ENCODE data around the gene RHOA. TPM values are rescaled to one million over a fixed set of nuclear protein-coding genes. Genes with fewer than 3 reads are reported as not detected.

The RHOA gene
- total and polyA plus RNA-seq, 2 of the 13 experiments (the other 11 are each of a cell fraction or from before 2014, with no cell fraction given) = 131 to 177 TPM

DNA sequence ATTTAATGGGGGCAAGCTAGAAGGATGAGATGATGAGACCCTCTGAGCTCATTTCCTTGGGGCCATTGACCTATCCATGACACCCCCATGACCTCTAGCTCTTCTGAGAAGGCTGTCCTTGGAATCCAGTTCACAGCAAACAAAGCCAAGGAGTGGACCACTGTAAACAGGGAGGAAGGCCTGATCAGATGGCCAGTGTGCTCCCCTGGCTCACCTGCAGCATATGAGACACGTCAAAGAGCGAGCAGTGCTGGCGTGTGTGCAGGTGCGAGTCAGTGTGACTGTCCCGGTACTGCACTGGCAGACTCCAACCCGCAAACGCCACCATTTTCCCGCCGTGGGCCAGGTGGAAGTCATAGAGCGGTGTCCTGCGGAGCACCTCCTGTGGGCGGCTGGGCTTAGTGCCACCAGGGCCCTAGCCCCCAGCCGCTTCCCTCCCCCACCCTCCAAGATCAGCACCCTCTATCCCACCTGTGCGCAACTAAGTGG is 10.2 kb upstream of the RHOA start (continued):
- TF ChIP-seq NONO (IDR thresholded peaks at IDR 0.05) (no peak), NONO (CRISPR knock-in tag; conservative IDR thresholded peaks at IDR 0.05) (no peak), NPAS2 (CRISPR knock-in tag; IDR thresholded peaks at IDR 0.05; ENCODE audit: borderline replicate concordance) (no peak), NFYB (CRISPR knock-in tag; IDR thresholded peaks at IDR 0.05) (no peak), ZNF646 (CRISPR knock-in tag; IDR thresholded peaks at IDR 0.05) (no peak), ZBTB26 (CRISPR knock-in tag; IDR thresholded peaks at IDR 0.05; ENCODE audit: borderline replicate concordance) (no peak), FOXA3 (CRISPR knock-in tag; IDR thresholded peaks at IDR 0.05) (no peak; the same call in 1 of the 2 replicates), HOXD1 (CRISPR knock-in tag; IDR thresholded peaks at IDR 0.05) (0 out of 2 replicates have a peak, but pooled peaks have one; percentile 2), ZNF124 (CRISPR knock-in tag; IDR thresholded peaks at IDR 0.05) (no peak), ZNF639 (CRISPR knock-in tag; conservative IDR thresholded peaks at IDR 0.05) (no peak), ZNF121 (CRISPR knock-in tag; IDR thresholded peaks at IDR 0.05) (no peak)
- TF ChIP-seq, protein P1, sequence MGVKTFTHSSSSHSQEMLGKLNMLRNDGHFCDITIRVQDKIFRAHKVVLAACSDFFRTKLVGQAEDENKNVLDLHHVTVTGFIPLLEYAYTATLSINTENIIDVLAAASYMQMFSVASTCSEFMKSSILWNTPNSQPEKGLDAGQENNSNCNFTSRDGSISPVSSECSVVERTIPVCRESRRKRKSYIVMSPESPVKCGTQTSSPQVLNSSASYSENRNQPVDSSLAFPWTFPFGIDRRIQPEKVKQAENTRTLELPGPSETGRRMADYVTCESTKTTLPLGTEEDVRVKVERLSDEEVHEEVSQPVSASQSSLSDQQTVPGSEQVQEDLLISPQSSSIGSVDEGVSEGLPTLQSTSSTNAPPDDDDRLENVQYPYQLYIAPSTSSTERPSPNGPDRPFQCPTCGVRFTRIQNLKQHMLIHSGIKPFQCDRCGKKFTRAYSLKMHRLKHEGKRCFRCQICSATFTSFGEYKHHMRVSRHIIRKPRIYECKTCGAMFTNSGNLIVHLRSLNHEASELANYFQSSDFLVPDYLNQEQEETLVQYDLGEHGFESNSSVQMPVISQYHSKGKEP (CRISPR knock-in tag; IDR thresholded peaks at IDR 0.05) = no peak
- TF ChIP-seq, protein P2, sequence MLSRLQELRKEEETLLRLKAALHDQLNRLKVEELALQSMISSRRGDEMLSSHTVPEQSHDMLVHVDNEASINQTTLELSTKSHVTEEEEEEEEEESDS (CRISPR knock-in tag; IDR thresholded peaks at IDR 0.05; ENCODE audit: borderline replicate concordance) = no peak
- TF ChIP-seq, protein P3, sequence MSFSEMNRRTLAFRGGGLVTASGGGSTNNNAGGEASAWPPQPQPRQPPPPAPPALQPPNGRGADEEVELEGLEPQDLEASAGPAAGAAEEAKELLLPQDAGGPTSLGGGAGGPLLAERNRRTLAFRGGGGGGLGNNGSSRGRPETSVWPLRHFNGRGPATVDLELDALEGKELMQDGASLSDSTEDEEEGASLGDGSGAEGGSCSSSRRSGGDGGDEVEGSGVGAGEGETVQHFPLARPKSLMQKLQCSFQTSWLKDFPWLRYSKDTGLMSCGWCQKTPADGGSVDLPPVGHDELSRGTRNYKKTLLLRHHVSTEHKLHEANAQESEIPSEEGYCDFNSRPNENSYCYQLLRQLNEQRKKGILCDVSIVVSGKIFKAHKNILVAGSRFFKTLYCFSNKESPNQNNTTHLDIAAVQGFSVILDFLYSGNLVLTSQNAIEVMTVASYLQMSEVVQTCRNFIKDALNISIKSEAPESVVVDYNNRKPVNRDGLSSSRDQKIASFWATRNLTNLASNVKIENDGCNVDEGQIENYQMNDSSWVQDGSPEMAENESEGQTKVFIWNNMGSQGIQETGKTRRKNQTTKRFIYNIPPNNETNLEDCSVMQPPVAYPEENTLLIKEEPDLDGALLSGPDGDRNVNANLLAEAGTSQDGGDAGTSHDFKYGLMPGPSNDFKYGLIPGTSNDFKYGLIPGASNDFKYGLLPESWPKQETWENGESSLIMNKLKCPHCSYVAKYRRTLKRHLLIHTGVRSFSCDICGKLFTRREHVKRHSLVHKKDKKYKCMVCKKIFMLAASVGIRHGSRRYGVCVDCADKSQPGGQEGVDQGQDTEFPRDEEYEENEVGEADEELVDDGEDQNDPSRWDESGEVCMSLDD (CRISPR knock-in tag; IDR thresholded peaks at IDR 0.05; ENCODE audit: borderline replicate concordance) = no peak
